Left cardiac atrium (tissue), 4 donors: ENCODE measurements around the gene KRT34. TPM values are rescaled to one million over a fixed set of nuclear protein-coding genes. Genes with fewer than 3 reads are reported as not detected.
"Not testable (repeated sequence)": the region's sequence is repeated elsewhere in the genome, so short reads cannot be mapped to it uniquely, and the experiment has no call there.

ENCODE experiments used
- ATAC-seq, 2 donors: fragments of 200-7000 bp; cut with Tn5 transposase; one replicate each; pipeline ENCODE4 v1.9.1; 2020; ENCODE audit warnings: mild to moderate bottlenecking in 2 of 2, moderate library complexity in 2 of 2
- DNase-seq: peaks from one replicate; pipeline ENCODE4 v3.0.0-alpha.2; 2020
- intact Hi-C, 2 donors: fragments of 100-400 bp; cut with DNase I; formaldehyde crosslinking; loops; one replicate each; pipeline versions ENCODE4 v1.14.1 to v1.15.1; 2022 to 2023
- total RNA-seq, 2 donors: library from RNA; stranded (reverse); fragmentation: NEBNext Ultra II Directional; extraction: Animal tissue kit (Norgen Biotek cat#: 25700); gene quantifications; one replicate each; pipeline ENCODE4 v1.2.1, GENCODE V29; 2021
- donor health status: DM: no; HTN: yes; CAD: no.
- donor health status: DM: no; HTN: yes; CAD: no; lungs with severe emphysema.
- donor health status: DM: yes; HTN: yes; CAD: no.
- donor health status: Dilated cardiomyopathy.

The KRT34 gene
- total RNA-seq, 2 donors from 2014 or later, result not detected

- intact Hi-C loops, result no loop called here
- ATAC-seq (no peak), DNase-seq (no peak)
Observed at GRCh38 chr17:41377546-41377945, 4.6 kb downstream of the KRT34 start.

DNA sequence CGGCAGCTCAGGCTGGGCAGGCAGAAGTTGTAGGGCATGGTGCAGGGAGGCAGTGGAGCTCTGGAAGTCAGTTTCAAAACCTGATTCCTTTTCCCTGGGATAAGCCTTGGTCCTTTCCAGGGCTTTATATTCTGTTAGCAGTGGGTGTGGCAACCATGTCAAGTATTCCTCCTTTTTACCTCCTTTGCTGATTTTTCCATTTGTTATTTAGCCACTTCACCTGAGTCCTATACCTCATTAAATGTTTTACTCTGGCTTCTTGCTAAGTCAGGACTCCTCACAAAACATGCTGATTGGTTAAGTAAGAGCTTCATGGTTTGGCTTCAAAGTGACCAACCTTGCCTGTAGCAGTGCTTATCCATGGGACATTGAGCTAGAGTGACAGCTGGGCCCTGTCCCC, 12.4 kb downstream of the KRT34 start, which contains the start of gene KRT33B:
KRT33B (minus strand) TSS at position 101 of the 400 bp plus-strand sequence; CDS start at position 38, 63 bp downstream.
- no peak for ATAC-seq
- intact Hi-C loops, result no loop called here
- DNase-seq, result no peak

DNA sequence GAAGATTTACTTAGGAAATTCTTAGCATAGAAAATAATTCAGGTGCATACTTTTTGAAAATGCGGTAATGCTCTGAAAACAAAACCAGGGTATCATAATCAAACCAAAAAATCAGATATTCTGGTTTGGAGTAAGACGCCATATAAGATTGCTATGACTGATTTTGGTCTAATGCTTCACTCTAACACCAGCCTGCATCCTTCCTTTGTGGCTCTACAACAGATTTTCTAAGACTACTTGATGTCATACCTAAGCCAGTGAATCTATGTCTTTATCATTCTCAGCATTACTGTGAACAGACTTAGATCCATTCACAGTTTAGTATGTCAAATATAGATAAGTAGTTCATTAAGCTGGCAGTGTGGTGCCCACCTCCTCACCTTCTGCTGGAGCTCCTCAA, 13.1 kb downstream of the KRT34 start:
- DNase-seq (no peak), ATAC-seq (no peak)
- intact Hi-C loops, result no loop called here

GRCh38 chr17:41367426-41368075, 14.6 kb downstream of the KRT34 start:
- intact Hi-C loops, result no loop called here
- ATAC-seq (peak in 1 of 2 donors; percentile 77), DNase-seq (no peak)

GRCh38 chr17:41366070-41366469, 16.0 kb downstream of the KRT34 start:
- ATAC-seq (no peak), DNase-seq (no peak)
- intact Hi-C loops, result no loop called here

DNA sequence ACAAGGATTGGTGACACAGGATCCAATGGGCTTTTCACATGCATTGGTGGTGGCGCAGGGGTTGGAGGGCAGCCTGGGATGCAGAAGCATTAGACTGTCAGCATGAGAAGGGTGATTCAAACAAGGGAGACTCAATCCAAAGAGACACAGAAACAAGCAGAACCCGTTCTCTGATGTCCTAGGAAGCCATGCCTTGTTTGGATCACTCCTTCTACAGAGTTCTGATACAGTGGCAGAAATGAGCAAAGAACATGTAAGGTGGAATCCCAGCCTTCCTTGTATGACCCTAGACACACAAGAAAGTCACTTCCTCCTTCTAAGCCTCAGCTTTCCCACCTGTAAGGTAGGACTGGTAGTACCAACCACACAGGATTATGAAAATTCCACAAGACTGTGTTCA, 18.2 kb downstream of the KRT34 start:
- no peak for DNase-seq
- no peak for ATAC-seq
- intact Hi-C loops, result no loop called here

DNA sequence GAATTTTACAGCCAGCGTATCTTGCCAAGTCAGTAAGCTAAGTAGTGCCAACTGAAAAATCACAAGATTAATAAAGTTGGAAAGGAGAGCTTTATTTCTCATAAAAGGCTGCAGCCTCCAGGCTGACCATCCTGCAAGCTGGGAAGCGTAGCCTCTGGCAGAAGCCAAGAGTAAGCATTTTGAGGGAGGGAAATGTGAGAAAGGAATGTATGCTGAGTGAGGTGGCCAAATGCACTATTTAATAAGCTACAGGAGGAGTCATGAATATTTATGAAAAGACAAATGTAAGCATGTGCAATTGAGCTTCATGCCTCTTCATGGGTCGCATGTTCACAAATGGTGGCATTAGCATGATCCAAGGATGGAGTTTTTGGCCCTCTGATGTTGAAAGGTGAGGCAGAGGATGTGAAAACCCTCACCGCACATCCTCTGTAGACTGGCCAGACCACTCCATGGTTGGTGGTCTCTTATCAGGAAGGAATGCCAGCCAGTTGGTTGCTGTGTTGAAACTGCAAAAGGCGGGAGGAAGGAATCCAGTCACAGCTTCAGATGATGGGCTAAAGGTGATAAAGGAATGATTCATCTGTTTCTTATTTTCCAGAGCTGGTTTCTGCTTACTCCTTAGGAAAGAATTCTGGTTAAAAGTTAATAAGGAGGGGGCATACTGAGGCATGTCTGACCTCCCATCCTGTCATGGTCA, 21.7 kb downstream of the KRT34 start:
- intact Hi-C loops, result no loop called here
- DNase-seq, result no peak
- peak in 1 of 2 donors; percentile 53 for ATAC-seq

GRCh38 chr17:41354536-41354935, 27.6 kb downstream of the KRT34 start:
- intact Hi-C loops, result no loop called here
- ATAC-seq (no peak), DNase-seq (no peak)

GRCh38 chr17:41352597-41353366, 29.3 kb downstream of the KRT34 start:
- intact Hi-C loops, result no loop called here
- ATAC-seq, result no peak
- DNase-seq, result no peak

GRCh38 chr17:41351177-41351576, 30.9 kb downstream of the KRT34 start:
- ATAC-seq, result no peak
- intact Hi-C loops, result no loop called here

DNA sequence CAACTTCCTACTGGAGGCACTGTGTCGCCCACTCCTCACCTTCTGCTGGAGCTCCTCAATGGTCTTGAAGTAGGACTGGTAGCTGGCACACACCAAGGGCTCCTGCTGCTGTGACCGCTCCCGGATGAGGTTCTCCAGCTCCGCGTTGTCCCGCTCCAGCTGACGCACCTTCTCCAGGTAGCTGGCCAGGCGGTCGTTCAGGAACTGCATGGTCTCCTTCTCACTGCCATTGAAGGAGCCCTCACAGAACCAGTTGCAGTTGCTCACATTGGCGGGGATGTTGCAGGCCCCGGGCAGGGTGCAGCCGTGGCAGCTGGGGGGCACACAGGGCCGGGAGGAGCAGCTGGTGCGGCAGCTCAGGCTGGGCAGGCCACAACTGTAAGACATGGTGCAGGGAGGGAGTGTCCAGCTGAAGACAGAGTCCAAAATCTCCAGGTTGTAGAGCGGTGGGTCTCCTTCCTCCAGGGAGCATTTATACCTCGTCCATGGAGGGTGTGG, 31.7 kb downstream of the KRT34 start, which contains the start of gene KRT33A:
KRT33A (minus strand) TSS at position 448 of the 498 bp plus-strand sequence; CDS start at position 387, 61 bp downstream.
- ATAC-seq, DNase-seq, intact Hi-C loops: not testable (repeated sequence)

More at GRCh38 chr17:41351177-41351576, 30.9 kb downstream of the KRT34 start:
- no peak for DNase-seq

- ATAC-seq, result no peak
- intact Hi-C loops, result no loop called here
- no peak for DNase-seq
Observed at GRCh38 chr17:41347869-41348760, 34.0 kb downstream of the KRT34 start.

DNA sequence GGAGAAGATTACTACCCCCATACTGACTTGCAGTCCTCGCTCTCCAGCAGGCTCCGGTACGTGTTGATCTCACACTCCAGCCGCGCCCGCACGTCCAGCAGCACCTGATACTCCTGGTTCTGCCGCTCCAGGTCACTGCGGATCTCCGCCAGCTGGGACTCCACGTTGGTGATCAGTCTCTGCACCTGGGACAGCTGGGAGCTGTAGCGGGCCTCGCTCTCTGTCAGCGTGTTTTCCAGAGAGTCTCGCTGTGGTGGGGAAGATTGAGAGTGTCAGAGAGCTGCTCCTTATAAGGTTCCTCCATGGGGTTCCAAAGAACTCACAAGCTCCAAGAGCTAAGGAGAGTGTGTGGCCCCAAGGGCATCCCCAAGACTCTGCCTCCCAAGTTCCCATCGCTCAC, 35.7 kb downstream of the KRT34 start:
- DNase-seq, ATAC-seq, intact Hi-C loops: not testable (repeated sequence)

DNA sequence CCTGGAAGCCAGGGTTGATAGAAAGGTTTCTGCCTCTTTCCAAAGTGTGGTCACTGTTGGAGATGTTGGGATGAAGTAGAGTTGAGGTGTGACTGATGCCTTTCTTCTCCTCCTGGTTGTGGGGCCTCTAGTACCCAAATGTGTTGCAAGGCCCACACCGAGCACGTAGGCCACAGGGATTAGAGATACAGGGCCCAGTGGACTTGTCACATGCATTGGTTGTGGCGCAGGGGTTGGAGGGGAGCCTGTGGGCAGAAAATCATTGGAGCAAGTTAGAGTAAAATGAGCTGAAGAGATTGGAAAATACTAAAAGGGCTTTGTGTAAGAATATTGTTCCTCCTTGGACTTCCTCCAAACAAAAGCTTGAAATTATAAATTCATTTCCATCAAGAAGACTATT, 36.1 kb downstream of the KRT34 start:
- ATAC-seq (no peak), DNase-seq (no peak)
- intact Hi-C loops, result no loop called here

- no peak for DNase-seq
- intact Hi-C loops, result no loop called here
- ATAC-seq, result no peak
Observed at GRCh38 chr17:41343029-41343428, 39.1 kb downstream of the KRT34 start.

DNA sequence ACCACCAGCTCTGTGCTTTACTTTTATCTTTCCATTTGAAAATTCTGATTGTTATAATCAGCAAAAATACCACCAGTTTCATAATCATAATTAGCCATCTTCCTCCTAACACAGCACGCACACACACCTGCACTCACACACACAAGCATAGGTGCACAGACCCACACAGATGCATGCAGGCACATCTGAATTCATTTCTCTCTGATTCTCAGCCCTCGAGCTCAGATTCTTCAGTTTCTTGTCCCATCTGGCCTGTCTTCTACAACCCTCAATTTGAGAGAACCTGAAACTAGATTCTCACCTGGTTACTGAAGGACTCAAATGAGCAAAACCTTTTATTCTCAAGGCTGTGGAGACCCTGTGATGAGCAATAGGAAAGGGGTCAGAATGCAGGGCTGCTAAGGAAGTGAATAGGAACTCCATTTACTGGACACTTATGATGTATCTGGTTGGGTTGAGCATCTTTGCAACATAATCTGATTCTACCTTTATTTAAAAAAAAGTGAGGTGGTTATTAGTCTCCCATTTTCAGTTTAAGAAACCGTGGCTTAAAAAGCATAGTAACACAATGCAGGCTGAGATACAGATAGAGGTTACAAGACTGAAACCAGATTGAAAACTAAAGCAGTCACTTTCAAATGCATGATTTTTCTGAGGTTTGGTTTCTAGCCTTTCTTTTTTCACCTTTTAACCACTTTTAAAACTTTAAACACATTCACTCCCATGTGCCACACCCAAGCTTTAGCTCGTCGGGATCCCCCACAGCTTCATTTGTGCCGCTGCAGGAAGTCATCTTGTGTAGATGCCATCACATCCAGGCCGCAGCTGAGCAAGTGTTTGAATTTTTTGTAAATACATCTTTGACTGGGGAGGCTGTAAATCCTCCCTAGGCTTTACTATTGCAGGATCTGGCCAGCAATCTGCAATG, 40.9 kb downstream of the KRT34 start:
- ATAC-seq (no peak), DNase-seq (no peak)
- intact Hi-C loops, result no loop called here

- DNase-seq (no peak), ATAC-seq (no peak)
- intact Hi-C loops, result no loop called here
Observed at GRCh38 chr17:41340494-41340893, 41.6 kb downstream of the KRT34 start.
